Calu3 (cell line): ENCODE results near the gene PI3. TPM values are rescaled to one million over a fixed set of nuclear protein-coding genes. Genes with fewer than 3 reads are reported as not detected.

Source experiments
- BruUV-seq: library from RNA; stranded (reverse); fragments of 400-500 nt; replicated peaks from 2 replicates; lab custom pipeline; 2021; lab: Mats Ljungman, UMichigan
- CTCF ChIA-PET: fragments of 300-600 bp; sonication (Branson Sonifier 250); formaldehyde crosslinking; loops from one replicate; lab custom pipeline; 2022; ENCODE audit warnings: antibody characterized with exemption; lab: Charles Lee
- DNase-seq: peaks from one replicate; pipeline ENCODE4 v3.0.0; 2022
- H3K27ac Mint-ChIP-seq: one replicate; pipeline ENCODE4 v1.8.0; 2022; ENCODE audit warnings: mixed read lengths; ENCODE audit not compliant: unreplicated experiment
- H3K27me3 Mint-ChIP-seq: one replicate; pipeline ENCODE4 v1.8.0; 2022; ENCODE audit warnings: mixed read lengths; ENCODE audit not compliant: unreplicated experiment
- H3K36me3 Mint-ChIP-seq: one replicate; pipeline ENCODE4 v1.8.0; 2022; ENCODE audit warnings: mild to moderate bottlenecking, moderate library complexity, mixed read lengths; ENCODE audit not compliant: insufficient read depth, unreplicated experiment
- H3K4me1 Mint-ChIP-seq: one replicate; pipeline ENCODE4 v1.8.0; 2022; ENCODE audit warnings: mild to moderate bottlenecking, low read depth, mixed read lengths; ENCODE audit not compliant: unreplicated experiment
- H3K4me3 Mint-ChIP-seq: one replicate; pipeline ENCODE4 v1.8.0; 2022; ENCODE audit warnings: mild to moderate bottlenecking, low read depth, moderate library complexity, mixed read lengths; ENCODE audit not compliant: unreplicated experiment
- H3K9me3 Mint-ChIP-seq: one replicate; pipeline ENCODE4 v1.8.0; 2022; ENCODE audit warnings: low read depth, mixed read lengths; ENCODE audit not compliant: unreplicated experiment
- CTCF ChIP-seq: fragments of 200-600 bp; IDR thresholded peaks from one replicate; pipeline ENCODE4 v1.8.0; 2022; ENCODE audit warnings: antibody characterized with exemption; ENCODE audit not compliant: unreplicated experiment
- intact Hi-C: fragments of 100-400 bp; cut with micrococcal nuclease; formaldehyde crosslinking; loops from one replicate; pipeline ENCODE4 v1.10.0; 2022; ENCODE audit not compliant: unreplicated experiment
- total RNA-seq: library from RNA; stranded (reverse); gene quantifications from 2 replicates; pipeline ENCODE4 v1.2.3, GENCODE V29; 2022

PI3 gene
- total RNA-seq, 1 experiment from 2014 or later = 52.0 TPM

GRCh38 chr20:45173522-45173921 lies 1.2 kb upstream of the PI3 start:
- no peak for TF ChIP-seq CTCF
- H3K4me1 Mint-ChIP-seq = peaks cover 52% of the 10 kb centered on the region
- no peaks in the 10 kb centered on the region for H3K27me3 Mint-ChIP-seq
- H3K27ac Mint-ChIP-seq = peak overlapping the region; percentile 36
- intact Hi-C loops = no loop called here
- no peaks in the 10 kb centered on the region for H3K9me3 Mint-ChIP-seq
- H3K36me3 Mint-ChIP-seq = peaks cover 5% of the 10 kb centered on the region
- no TSS peak for BruUV-seq
- CTCF ChIA-PET = no interaction called here
- H3K4me3 Mint-ChIP-seq = no peak overlapping the region
- DNase-seq = no peak

- peaks cover 8% of the 10 kb centered on the region for H3K27me3 Mint-ChIP-seq
- intact Hi-C loops = no loop called here
- DNase-seq = peak; percentile 76
- CTCF ChIA-PET = interaction anchor here (0.7 to 1.1 kb wide), 4 partner anchors 12 to 81 kb away, joined by 3 read pairs; no protein-coding TSS in a partner anchor
- BruUV-seq = no TSS peak
- H3K27ac Mint-ChIP-seq = peak overlapping the region; percentile 71
- no peaks in the 10 kb centered on the region for H3K9me3 Mint-ChIP-seq
- peak overlapping the region; percentile 15 for H3K4me3 Mint-ChIP-seq
- H3K36me3 Mint-ChIP-seq = peaks cover 5% of the 10 kb centered on the region
- H3K4me1 Mint-ChIP-seq = peaks cover 65% of the 10 kb centered on the region
- no peak for TF ChIP-seq CTCF
These were observed 2.0 kb downstream of the PI3 start for GRCh38 chr20:45176526-45177267.

DNA sequence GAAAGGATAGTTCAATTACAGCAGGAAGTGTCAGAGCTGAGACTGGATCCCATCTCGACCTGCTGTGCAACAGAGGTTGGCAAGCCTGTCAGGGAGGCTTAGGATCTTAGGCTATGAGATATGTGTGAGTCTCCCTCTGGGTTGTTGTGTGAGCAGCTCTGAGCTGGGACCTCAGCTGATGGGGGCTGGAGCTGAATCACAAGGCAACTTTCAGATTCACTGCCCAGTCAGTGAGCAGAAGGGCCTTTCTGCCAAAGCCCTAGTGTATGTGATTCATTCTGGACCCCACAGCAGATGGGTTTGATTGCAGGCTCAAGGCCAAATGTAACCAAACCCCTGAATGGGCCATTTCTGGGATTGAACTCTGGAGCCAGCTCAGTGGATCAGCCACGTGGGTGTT lies 4.5 kb downstream of the PI3 start:
- Mint-ChIP-seq H3K36me3 (peaks cover 5% of the 10 kb centered on the region), H3K27me3 (peaks cover 8% of the 10 kb centered on the region), H3K4me3 (no peak overlapping the region), H3K4me1 (peaks cover 65% of the 10 kb centered on the region), H3K9me3 (no peaks in the 10 kb centered on the region), H3K27ac (no peak overlapping the region)
- no peak for TF ChIP-seq CTCF
- no TSS peak for BruUV-seq
- CTCF ChIA-PET = no interaction called here
- DNase-seq = no peak
- intact Hi-C loops = no loop called here

DNA sequence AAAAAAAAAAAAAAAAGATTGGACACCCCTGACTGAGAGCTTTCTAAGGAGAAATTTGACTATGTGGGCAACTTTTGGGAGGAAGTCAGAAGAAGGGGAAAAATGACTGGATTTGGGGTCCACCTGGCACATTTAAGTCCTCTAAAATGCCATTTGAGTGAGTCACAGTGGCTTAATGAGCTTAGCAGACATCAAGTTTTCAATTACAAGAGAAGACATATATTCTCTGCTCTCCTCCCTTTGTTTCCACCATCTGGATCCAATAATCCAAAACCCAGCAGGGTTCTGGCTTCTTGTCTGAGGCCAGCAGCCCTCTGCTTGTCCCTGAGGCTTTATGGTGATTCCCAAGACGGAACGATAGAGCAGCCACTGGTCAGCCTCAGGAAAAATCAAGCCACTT lies 6.9 kb downstream of the PI3 start:
- Mint-ChIP-seq H3K4me3 (no peak overlapping the region), H3K27me3 (peaks cover 8% of the 10 kb centered on the region), H3K4me1 (peaks cover 53% of the 10 kb centered on the region), H3K27ac (no peak overlapping the region), H3K36me3 (peaks cover under 1% of the 10 kb centered on the region), H3K9me3 (no peaks in the 10 kb centered on the region)
- BruUV-seq = no TSS peak
- intact Hi-C loops = no loop called here
- no peak for DNase-seq
- CTCF ChIA-PET = interaction anchor here (0.6 to 1.0 kb wide), 5 partner anchors 10 to 827 kb away, joined by 3 to 5 read pairs (median 4); no protein-coding TSS in a partner anchor
- no peak for TF ChIP-seq CTCF
